T-helper 2 cell treated with Interferon-gamma antibody and Interleukin-4, amounts not matched to agents 5 μg/mL and 100 μg/mL, for 36 hours (primary cell): Measurements from ENCODE around the gene RDX.

Experiments used
- DNase-seq: peaks from one replicate; pipeline ENCODE4 v3.0.0; 2021; ENCODE audit warnings: low spot score
- H3K27ac Mint-ChIP-seq: one replicate; pipeline ENCODE4 v1.8.0; 2021; ENCODE audit warnings: mild to moderate bottlenecking, mixed read lengths
- H3K27me3 Mint-ChIP-seq: one replicate; pipeline ENCODE4 v1.8.0; 2021; ENCODE audit warnings: low read depth, mixed read lengths
- H3K36me3 Mint-ChIP-seq: one replicate; pipeline ENCODE4 v1.8.0; 2021; ENCODE audit warnings: low read depth, mixed read lengths
- H3K4me1 Mint-ChIP-seq: one replicate; pipeline ENCODE4 v1.8.0; 2021; ENCODE audit warnings: low read depth, mixed read lengths
- H3K4me3 Mint-ChIP-seq: one replicate; pipeline ENCODE4 v1.8.0; 2022; ENCODE audit warnings: mild to moderate bottlenecking, moderate library complexity, mixed read lengths
- H3K9me3 Mint-ChIP-seq: one replicate; pipeline ENCODE4 v1.8.0; 2021; ENCODE audit warnings: mixed read lengths

RDX gene

GRCh38 chr11:110296226-110297075, at the start of gene RDX:
Gene RDX, minus strand, starts transcription at chr11:110296614. Its CDS starts 16,922 bp downstream, at chr11:110279692.
- peak; percentile 69 for DNase-seq

DNA sequence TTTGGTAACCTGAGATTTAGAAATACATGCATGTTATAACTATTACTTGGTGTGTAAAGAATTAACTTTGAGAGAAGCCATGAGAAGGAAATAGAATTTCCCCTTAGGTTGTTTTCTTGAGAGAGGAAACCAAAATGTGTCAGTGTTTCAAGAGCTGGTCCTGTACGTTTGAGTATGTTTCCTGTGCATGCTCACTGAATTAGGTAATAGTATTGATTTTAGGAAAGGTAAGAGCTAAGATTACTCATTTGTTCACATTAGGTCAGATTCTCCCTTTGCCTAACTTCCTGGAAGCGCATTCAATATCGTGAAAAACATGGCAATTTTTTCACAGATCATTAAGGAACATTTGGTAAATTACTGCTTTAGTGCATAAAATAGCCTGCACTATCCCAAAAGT, 49.3 kb upstream of the RDX start:
- Mint-ChIP-seq H3K9me3 (peaks cover 15% of the 10 kb centered on the region), H3K27me3 (no peaks in the 10 kb centered on the region), H3K27ac (peak overlapping the region; percentile 60), H3K4me3 (peak overlapping the region; percentile 39), H3K4me1 (peaks cover 48% of the 10 kb centered on the region), H3K36me3 (peaks cover 10% of the 10 kb centered on the region)
- DNase-seq: peak; percentile 17

More at GRCh38 chr11:110296226-110297075, at the start of gene RDX:
- Mint-ChIP-seq H3K36me3 (peaks cover 9% of the 10 kb centered on the region), H3K27ac (peak within 1 kb of the TSS; percentile 88), H3K4me1 (peaks cover 40% of the 10 kb centered on the region), H3K9me3 (no peaks in the 10 kb centered on the region), H3K4me3 (peak within 1 kb of the TSS; percentile 90), H3K27me3 (no peaks in the 10 kb centered on the region)

DNA sequence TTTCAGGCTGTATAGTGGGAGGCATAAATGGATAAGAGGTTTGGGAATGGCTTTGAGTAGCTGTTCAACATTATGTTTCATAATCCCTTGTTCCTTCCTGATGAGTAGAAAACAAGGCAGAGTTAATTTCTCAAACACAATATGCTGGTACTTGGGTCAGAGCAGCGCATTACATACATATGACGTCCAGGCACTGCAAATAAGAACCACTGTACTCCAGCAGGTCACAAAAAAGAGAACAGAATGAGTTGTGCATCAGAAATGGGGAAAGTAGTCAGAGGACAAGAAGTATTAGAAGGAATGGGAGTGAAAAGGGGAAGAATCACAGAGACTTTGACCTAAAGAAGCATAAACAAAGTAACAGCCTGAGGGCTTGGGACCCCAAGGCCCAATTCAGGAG, 44.0 kb upstream of the RDX start:
- DNase-seq: no peak
- Mint-ChIP-seq H3K4me1 (peaks cover 23% of the 10 kb centered on the region), H3K4me3 (no peak overlapping the region), H3K9me3 (peaks cover 15% of the 10 kb centered on the region), H3K27ac (no peak overlapping the region), H3K27me3 (no peaks in the 10 kb centered on the region), H3K36me3 (peaks cover 17% of the 10 kb centered on the region)

GRCh38 chr11:110339456-110340250, 43.2 kb upstream of the RDX start:
- DNase-seq: no peak
- H3K4me1 Mint-ChIP-seq: peaks cover 19% of the 10 kb centered on the region
- no peaks in the 10 kb centered on the region for H3K27me3 Mint-ChIP-seq
- peak overlapping the region; percentile 47 for H3K27ac Mint-ChIP-seq
- H3K36me3 Mint-ChIP-seq: peaks cover 16% of the 10 kb centered on the region
- peaks cover 13% of the 10 kb centered on the region for H3K9me3 Mint-ChIP-seq
- H3K4me3 Mint-ChIP-seq: no peak overlapping the region

GRCh38 chr11:110338684-110339083, 42.3 kb upstream of the RDX start:
- H3K4me3 Mint-ChIP-seq: no peak overlapping the region
- H3K27ac Mint-ChIP-seq: no peak overlapping the region
- peaks cover 15% of the 10 kb centered on the region for H3K36me3 Mint-ChIP-seq
- H3K4me1 Mint-ChIP-seq: peaks cover 16% of the 10 kb centered on the region
- DNase-seq: no peak
- H3K9me3 Mint-ChIP-seq: peaks cover 8% of the 10 kb centered on the region
- no peaks in the 10 kb centered on the region for H3K27me3 Mint-ChIP-seq

GRCh38 chr11:110337570-110338193, 41.3 kb upstream of the RDX start:
- DNase-seq: peak; percentile 50

DNA sequence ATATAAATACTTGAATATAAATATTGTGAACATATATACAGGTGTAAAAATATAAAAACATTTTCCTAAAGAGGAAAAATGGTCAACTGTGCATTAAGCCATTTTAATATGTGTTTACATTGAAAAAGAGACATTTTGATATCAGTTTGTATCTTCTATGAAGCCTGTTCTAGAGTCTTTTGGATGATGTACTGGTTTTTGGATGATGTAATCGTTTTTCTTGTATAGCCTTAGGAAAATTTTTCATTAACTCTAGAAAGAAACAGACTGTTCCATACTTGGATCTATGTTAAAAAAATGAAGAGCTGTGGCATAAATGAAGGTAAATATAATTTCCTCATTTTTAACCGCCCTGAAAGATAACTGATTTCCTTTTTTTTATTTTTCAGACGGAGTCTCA, 39.6 kb upstream of the RDX start:
- no peak overlapping the region for H3K4me3 Mint-ChIP-seq
- peaks cover 26% of the 10 kb centered on the region for H3K36me3 Mint-ChIP-seq
- no peaks in the 10 kb centered on the region for H3K27me3 Mint-ChIP-seq
- DNase-seq: no peak
- H3K4me1 Mint-ChIP-seq: peaks cover 26% of the 10 kb centered on the region
- no peaks in the 10 kb centered on the region for H3K9me3 Mint-ChIP-seq
- H3K27ac Mint-ChIP-seq: no peak overlapping the region

More at GRCh38 chr11:110337570-110338193, 41.3 kb upstream of the RDX start:
- Mint-ChIP-seq H3K9me3 (no peaks in the 10 kb centered on the region), H3K27me3 (no peaks in the 10 kb centered on the region), H3K4me1 (peaks cover 22% of the 10 kb centered on the region), H3K36me3 (peaks cover 15% of the 10 kb centered on the region), H3K4me3 (no peak overlapping the region), H3K27ac (no peak overlapping the region)

DNA sequence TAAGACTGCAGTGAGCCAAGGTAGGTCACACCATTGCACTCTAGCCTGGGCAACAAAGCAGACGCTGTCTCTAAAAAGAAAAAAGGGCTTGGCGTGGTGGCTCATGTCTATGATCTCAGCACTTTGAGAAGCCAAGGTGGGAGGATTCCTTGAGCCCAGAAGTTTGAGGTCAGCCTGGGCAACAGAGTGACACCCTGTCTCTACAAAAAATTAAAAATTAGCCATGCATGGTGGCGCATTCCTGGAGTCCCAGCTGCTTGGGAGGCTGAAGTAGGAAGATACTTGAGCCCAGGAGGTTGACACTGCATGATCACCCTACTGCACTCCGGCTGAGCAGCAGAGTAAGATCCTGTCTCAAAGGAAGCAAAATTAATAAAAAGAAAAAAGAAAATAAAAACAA, 38.9 kb upstream of the RDX start:
- Mint-ChIP-seq H3K27me3 (no peaks in the 10 kb centered on the region), H3K4me1 (peaks cover 26% of the 10 kb centered on the region), H3K4me3 (no peak overlapping the region), H3K9me3 (no peaks in the 10 kb centered on the region), H3K27ac (no peak overlapping the region), H3K36me3 (peaks cover 30% of the 10 kb centered on the region)
- DNase-seq: no peak

GRCh38 chr11:110331626-110332025, 35.2 kb upstream of the RDX start:
- peaks cover 27% of the 10 kb centered on the region for H3K36me3 Mint-ChIP-seq
- no peak overlapping the region for H3K4me3 Mint-ChIP-seq
- DNase-seq: no peak
- no peak overlapping the region for H3K27ac Mint-ChIP-seq
- H3K27me3 Mint-ChIP-seq: no peaks in the 10 kb centered on the region
- H3K4me1 Mint-ChIP-seq: peaks cover 29% of the 10 kb centered on the region
- peaks cover 8% of the 10 kb centered on the region for H3K9me3 Mint-ChIP-seq

- Mint-ChIP-seq H3K36me3 (peaks cover 25% of the 10 kb centered on the region), H3K4me3 (peak overlapping the region; percentile 91), H3K9me3 (peaks cover 8% of the 10 kb centered on the region), H3K27ac (peak overlapping the region; percentile 95), H3K27me3 (no peaks in the 10 kb centered on the region), H3K4me1 (peaks cover 29% of the 10 kb centered on the region)
- DNase-seq: no peak
Measured at GRCh38 chr11:110329445-110329844, 33.0 kb upstream of the RDX start.

GRCh38 chr11:110327508-110327907, 31.1 kb upstream of the RDX start:
- H3K27me3 Mint-ChIP-seq: no peaks in the 10 kb centered on the region
- peak overlapping the region; percentile 72 for H3K27ac Mint-ChIP-seq
- DNase-seq: no peak
- H3K9me3 Mint-ChIP-seq: peaks cover 8% of the 10 kb centered on the region
- peaks cover 18% of the 10 kb centered on the region for H3K36me3 Mint-ChIP-seq
- H3K4me3 Mint-ChIP-seq: peak overlapping the region; percentile 91
- H3K4me1 Mint-ChIP-seq: peaks cover 23% of the 10 kb centered on the region

- Mint-ChIP-seq H3K36me3 (no peaks in the 10 kb centered on the region), H3K4me1 (peaks cover 12% of the 10 kb centered on the region), H3K9me3 (peaks cover 5% of the 10 kb centered on the region), H3K4me3 (no peak overlapping the region), H3K27ac (no peak overlapping the region), H3K27me3 (no peaks in the 10 kb centered on the region)
- DNase-seq: no peak
Measured at GRCh38 chr11:110323786-110324185, 27.4 kb upstream of the RDX start.

DNA sequence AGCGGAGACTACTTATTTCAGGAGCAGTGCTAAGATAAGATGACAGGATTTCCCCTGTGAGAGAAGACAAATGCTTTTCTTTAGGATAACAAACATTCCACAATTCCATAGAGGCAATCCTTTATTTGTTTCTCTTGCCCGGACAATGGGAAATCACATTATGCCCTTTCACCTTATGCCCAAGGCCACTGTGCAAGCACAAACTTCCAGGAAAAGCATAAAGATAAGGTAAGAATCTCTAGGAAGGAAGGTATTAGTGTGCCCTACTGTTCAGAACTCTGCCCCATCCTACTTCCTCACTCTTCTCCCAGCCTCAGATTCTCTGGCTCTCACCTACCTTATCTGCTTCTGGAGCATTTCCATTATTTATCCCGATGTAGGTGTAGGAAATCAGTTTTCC, 23.1 kb upstream of the RDX start:
- Mint-ChIP-seq H3K4me3 (no peak overlapping the region), H3K27me3 (no peaks in the 10 kb centered on the region), H3K27ac (no peak overlapping the region), H3K4me1 (peaks cover 1% of the 10 kb centered on the region), H3K36me3 (no peaks in the 10 kb centered on the region), H3K9me3 (no peaks in the 10 kb centered on the region)
- DNase-seq: no peak
